Embryonic facial prominence (tissue), 1 donor: ENCODE results near the gene IPPK.

Source experiments
- DNase-seq: peaks from one replicate; pipeline ENCODE4 v3.0.0-alpha.2; 2016; ENCODE audit errors: extremely low spot score

Gene IPPK

DNA sequence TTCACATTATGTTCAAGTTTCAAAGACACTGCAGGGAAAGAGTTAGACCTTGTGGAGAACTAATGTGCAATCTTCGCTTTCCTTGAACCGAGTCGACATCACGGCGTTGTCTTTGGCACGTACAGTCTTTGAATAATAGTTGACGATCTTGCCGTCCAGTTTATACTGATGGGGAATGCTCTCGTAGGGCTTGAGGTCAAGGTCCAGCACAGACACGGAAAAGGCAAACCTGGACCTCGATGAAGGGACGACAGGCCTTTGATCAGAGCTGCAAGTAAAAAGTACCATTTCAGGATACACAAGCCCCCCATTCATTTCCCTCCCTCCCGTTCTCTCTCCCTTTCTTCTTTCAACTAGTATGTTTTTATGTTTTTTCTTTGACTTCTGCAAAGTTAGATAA, 54.1 kb downstream of the IPPK start:
- no peak for DNase-seq

DNA sequence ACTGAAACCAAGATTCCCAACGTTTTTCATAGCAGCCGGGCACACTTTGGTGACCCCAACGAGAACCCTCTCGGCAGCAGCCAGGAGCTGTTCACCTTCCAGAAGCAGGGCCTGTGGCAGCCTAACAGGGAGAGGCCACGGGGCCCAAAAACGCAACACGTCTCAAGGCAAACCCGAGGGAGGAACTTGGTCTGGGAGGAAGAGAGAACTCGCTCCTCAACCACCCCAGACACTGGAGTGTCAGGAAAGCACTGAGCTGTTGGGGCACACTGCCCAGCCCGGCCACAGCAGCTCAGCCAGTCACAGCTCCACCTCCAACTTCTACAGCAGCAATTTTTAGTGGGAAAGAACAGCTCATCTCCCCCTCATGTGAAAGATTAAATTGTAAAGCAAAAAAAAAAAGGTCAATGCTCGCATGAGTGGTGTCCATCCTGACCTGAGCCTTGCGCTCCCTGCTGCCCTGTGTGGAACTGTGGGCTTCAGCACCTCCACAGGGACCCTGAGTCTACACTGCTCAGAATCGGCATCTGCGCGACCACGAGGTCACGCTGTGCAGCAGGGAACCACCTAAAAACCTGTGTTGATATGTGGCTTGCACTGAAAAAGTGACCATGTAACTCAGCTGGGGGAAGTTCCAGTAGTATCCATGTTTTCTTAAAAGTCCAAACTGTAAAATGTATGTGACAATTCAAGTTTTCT, 55.0 kb downstream of the IPPK start:
- DNase-seq = no peak

DNA sequence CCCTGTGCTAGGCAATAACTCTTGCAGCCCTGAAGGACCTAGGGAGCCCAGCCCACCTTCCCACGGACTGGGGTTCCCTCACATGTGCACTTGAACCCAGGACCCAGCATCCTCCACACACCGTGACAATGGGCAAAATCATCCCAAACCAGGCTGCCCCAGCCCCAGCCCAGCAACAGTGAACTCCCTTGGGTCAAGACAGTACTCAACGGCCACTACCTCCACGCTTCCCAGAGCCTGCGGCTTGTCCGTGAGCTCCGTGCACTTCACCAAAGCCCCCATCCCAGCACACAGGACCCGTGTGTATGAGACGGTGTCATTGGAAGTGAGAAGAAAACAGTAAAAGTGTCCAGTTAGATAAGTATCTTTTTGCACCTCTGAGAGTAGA, 55.8 kb downstream of the IPPK start:
- DNase-seq = no peak

DNA sequence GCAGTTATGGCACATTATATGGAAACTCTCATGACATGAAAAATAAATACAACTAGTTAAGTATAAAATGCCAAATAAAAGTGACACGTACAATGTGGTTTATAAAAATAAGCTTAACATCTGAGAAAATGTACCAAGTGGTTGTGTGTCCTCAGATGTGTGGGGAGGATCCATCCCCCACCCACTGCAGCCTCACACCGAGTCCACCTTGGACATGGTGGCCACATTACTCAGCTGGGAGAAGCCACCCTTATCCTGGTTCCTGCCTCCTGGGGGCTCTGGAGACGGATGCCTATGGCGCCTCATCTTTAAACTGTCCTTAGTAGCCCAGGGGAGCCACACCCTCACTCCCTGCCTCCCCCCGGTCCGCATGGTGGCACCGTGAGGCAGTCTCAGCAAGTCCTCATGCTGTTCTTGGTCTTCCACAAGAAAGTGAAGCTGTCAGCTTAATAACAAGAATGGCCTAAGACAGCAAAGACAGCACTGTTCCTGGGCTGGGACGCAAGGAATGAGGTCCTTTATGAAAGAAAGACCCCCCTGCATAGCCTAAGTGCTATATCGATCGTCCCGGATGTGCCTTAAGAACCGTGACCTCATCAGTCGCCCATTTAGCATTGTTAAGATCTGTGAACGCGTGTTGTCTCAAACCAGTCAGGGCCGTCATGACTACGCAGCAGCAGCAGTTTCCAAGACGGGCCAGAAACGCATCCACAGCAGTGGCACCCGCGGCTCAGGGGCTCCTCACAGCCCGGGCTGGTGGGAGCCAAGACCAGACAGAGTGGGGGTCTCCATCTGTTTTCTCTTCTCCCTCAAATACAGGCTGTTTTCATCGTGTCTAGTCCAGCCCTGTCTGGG, 56.4 kb downstream of the IPPK start:
- DNase-seq = no peak

DNA sequence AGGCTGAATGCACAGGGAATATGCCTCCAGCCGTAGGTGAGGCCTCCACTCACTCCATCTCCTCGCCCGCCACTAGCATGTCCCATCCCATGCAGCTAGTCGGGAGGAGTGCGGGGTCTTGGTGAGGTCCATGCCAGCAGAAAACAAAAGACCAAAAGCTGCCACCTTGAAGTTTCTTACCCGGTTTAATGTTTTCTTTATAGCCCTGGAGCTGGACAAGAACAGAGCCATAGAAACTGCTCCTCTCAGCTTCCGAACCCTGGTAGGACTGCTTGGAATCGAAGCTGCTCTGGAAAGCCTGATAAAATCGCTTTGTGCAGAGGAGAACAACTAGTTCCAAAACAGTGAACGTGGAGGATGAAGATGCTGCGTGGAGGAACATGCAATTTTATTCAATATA, 57.1 kb downstream of the IPPK start:
- DNase-seq = no peak

DNA sequence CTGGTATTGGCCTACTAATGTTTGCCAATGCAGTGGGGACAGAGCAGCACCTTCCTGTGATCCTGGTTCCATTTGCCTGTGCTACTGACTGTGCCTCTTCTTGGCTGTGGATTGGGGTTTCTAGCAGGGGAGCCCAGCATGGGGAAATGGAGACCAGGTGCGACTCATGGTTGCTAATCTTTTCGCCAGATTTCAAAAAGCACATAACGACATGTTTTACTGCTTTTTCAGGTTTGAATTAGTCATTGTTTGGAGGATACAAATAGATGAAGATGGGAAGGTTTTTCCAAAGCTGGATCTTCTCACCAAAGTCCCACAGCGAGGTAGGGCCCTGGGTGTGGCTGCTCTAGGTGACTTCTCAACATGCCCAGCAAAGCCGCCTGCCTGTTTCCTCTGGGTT, 57.6 kb downstream of the IPPK start:
- DNase-seq = no peak

DNA sequence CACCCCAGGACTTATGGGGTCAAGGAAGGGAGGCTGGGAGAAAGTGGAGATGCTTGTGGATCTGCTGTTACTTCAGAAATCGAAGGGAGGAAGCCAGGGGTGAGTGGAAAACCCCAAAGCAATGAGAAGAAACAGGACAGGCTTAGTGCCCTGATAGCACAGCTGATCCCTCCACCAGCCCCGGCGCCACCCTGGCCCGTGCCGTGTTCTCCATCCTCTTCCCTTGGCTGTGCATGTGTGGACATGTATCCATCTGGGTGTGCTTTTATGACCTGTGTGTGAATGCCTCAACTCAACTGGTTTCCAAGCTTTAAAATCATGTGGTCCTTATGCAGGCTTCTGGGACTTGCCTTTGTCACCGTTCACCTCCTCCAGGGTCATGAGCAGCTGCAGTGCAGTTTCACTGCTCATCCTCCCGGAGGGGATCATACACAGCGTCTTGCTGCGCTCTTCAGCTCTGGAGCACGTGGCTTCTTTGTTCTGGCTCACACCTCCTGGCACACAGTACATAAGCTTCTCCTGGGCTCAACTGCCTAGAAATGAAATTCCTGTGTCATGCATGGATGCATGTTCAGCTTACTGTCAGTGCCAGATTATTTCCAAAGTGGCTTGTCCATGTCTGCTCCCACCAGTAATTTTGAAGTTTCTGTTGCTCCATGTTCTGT, 58.2 kb downstream of the IPPK start:
- no peak for DNase-seq

DNA sequence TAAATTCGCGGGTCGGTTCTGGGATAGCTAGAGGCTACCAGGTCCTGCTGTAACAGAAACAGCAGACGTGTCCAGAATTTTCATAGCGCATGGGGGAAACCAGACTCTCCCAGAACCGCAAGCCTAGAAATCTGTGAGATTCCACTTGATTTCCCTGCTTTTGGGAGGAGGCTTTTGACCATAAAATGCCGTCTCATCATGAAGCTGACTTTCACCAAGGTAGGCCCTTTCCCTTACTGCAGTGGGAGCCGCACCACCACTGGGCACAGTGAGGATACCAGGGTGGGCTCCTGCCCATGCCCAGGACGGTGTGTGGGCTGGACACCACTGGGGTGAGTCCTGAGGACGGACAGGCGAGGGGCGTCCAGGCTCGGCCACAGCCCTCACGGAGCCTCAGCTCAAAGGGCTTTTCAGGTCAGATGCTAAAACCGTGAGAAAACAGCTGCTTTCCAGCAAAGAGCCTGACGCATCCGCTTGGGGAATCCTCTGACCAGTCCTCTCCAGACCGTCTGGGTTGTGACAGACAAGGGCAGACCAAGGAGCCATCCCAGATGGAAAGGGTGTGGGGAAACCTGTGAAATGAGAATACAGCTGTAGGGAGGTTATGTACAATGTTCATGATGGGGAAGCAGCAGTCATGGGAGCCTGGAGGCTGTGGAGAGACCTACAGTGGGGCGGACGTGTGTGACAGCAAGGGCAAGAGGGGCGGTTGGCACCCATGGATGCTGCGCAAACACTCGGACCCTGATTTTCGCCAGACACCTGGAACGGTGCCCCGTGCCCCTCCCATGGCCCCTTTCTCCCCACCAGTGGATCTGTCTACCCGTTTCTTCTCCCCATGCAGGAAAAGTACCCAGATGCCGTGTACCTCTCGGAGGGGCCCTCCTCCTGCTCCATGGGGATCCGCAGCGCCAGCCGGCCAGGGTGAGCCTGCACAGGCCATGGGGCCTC, 59.2 kb downstream of the IPPK start:
- no peak for DNase-seq

DNA sequence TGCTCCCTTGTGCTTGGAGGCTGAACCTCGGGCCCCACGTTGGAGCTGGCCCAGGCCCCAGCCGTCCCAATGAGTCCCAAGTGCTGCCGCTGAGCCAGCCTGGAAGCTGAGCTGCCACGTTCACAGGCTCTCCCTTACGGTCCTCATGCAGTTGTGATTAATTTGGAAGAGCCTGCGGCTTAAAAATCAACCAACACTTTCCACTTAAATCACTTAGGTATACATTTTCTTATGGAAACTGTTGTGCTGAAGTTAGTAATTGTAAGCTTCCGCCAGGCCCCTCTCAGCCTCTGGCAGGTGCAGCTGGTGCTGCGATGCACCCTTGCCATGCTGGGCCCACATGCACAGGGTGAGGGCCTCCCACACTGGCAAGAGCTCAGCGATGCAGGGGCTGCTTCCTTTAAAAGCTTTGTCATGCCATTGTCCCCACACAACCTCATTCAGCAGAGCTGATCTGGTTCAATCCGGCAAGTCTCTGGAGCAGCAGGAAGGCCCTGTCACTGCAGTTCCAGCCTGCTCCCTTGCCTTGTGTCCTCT, 61.0 kb downstream of the IPPK start:
- DNase-seq = no peak

DNA sequence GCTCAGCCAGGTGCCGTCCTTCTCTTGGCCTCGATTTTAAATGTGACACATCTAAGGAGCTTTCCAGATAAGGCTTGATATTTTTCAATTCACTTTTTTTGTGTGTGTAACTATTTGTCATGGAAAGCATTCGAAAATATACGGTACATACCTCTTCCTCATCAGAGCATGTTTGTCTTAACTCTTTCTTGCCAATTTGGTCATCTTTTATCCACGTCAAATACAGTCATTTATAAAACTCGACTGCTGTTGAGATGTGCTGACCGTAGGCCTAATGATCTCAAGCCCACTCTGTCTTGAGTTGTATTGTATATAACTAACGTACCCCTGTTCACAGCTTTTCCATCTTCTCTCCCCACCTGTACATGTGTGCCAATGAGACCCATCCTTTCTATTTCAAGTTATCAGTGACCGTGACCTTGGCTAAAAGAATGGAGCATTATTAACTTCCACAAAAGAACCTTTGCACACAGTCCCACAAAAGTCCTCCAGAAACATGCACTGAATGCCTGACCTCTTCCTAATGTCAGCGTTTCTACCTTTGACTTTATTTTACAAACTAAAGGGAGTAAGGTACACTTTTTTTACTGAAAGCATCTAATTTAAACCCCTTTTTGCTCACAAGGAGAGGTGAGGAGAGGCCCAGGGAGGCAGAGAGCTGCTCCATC, 61.6 kb downstream of the IPPK start:
- DNase-seq = no peak

DNA sequence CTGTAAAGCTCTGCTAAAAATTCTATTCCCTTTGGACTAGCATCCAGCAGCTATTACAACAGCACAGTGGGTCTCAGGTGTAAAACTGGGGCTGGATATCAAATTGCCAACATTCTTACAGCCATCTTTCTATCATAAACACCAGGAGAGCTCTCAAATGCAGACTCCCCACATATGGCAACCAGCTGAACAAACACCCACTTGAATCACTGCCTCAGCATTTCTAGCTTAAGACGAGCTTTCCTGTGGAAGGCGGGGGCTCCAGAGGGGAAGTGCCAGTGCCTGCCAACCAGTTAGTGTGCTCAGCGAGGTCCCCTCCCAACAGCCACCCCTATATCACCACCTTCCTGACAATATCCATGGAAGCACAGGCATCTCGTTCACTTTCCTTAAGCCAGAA, 62.2 kb downstream of the IPPK start:
- DNase-seq = peak; percentile 79

DNA sequence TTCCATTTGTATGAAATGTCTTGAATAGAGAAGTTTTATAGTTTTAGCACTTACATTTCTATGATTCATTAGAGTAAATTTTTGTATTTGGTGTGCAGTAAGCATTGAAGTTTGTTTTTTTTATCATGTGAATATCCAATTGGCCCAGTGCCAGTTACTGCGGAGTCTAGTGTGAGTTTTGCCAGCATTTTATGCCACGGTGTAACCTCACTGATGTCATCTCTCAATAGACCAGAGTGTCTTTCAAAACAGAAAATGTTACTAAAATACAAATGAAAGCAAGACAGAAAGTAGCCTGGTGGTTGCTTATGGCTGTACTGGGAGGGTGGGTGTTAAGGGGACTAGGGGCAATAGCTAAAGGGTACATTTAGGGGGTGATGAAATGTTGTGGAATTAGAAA, 62.8 kb downstream of the IPPK start:
- no peak for DNase-seq

DNA sequence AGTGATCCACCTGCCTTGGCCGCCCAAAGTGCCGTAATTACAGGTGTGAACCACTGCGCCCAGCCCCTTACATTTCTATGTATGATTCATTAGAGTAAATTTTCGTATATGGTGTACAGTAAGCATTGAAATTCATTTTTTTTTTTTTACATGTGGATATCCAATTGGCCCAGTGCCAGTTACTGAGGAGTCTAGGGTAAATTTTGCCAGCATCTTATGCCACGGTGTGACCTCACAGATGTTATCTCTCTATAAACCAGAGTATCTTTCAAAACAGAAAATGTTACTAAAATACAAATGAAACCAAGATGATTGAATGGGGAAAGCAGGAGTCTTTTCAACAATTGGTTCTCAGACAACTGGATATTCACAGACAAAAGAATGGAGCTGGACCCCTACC, 64.7 kb downstream of the IPPK start:
- no peak for DNase-seq

DNA sequence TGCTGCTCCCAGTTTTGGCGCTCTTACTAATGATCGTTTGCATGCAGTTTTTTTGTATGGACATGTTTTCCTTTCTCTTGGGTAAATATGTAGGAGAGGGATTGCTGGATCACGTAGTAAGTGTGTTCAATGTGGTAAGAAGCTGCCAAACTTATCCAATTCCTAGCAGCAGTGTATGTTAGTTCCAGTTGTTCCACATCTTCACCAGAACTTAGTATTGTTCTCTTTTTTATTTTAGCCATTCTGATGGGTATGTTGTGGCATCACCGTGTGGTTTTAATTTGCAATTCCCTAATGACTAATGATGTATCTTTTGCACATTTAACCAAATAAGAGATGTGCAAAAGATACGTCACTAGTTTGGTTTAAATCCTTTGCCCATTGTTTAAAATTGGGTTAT, 65.9 kb downstream of the IPPK start:
- no peak for DNase-seq

DNA sequence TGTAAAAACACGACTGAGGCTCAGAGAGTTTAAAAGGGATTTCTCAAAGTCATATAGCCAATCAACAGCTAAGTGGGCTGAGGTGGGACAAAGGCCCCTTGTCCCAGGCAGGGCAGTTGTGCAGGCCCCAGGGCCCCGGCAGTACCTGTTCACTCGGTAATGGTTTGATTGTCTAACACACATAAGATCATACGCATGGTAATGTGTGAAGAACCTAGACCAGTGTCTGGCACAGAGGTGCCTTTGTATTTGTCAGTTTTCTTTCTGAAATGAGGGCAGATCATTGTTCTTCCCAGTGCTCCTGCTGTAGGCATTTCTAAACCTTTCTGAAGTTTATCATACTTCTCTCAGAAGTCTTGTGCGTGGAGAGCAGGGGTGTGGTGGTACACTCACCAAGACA, 66.8 kb downstream of the IPPK start:
- no peak for DNase-seq

DNA sequence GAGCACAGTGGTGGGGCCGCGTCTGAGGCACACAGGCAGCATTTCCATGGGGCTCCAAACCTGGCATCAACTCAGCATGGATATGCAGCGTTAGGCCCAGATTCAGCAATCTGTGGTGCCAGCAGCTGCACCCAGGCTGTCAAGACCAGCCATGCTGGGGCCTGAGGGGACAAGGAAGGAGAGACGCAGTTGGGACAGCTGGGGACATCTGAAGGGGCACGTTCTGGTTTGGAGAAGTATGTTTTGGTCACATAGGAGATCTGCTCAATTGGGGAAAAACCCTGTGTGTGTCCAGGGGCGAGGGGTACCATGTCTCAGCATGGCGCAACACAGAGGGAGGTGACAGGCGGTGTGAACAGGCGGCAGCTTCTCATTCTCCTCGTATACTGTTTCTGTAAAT, 67.5 kb downstream of the IPPK start:
- no peak for DNase-seq

DNA sequence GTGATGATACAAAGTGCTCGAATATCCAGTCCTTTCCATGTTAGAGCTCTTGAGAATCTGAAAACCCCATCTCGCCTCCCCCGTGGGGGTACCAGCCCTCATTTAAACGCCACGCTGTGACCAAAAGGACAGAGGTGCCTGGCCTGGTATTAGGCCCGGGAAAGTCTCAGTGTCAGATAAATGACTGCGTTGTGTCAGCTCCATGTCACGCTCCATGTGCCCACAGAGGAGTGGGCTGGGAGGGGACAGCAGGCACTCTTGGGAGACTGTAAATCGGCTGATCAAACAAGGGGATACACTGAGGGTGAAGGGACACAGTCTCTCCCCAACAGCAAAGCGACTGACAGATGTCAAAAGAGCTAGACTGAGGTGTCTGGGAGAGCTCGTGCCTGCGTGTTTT, 68.5 kb downstream of the IPPK start:
- DNase-seq = no peak

DNA sequence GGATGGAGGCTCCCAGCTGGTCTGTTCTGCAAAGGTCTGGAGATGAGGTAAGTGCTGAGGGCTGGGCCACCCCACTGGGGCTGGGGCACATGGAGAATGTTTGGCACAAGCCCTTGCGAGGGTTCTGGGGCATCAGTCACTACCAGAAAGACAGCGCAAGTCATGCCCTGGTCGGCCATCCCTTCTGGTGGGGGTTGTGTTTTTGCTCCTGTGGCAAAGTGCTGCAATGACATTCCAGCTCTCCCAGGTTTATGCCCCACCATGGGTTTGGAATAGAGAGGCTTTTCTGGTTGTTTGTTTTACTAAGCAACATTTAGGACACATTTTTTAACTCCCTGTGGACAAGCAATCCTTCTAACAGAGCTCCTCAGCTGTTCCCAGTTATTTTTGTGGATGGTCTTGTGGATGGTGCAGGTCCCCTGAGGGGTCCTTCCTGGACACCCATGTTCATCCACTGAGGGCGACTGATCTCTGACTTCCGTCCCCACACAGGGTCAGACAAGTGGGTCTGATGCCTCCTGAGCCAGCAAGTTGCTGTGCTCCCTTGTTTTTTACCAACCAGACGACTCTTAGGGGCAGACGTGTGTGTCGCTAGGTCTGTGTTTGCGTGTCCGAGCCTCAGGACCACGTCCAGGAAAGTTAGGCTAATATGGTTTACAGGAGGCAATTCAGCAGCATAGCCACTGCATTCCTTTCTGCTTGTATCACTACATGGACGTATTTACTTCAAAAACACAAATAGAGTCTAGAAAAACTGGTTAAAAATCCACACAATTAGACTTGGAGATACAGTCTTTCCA, 69.3 kb downstream of the IPPK start:
- no peak for DNase-seq

DNA sequence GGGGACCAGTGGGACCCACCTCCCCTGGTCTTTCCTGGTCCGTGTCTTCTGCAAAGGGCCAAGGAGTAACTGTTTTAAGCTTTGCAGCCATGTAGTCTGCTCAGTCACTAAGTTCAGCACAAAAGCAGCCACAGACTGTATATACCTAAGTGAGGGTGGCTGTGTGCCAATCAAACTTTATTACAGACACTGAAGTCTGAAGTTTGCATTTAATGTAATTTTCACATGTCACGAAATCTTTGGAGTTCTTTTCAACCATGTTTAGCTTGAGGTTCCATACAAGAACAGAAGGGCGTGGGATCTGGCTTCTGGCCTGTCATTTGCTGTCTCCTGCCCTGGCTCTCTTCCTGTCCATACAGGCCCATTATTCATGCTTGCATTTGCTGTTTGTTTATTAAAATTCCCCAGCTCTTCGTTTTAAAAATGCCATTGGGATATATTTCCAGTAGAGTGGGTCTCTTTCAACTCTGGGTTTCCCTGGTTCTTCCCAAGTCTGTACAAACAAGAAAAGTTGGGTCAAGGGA, 69.9 kb downstream of the IPPK start:
- DNase-seq = no peak

DNA sequence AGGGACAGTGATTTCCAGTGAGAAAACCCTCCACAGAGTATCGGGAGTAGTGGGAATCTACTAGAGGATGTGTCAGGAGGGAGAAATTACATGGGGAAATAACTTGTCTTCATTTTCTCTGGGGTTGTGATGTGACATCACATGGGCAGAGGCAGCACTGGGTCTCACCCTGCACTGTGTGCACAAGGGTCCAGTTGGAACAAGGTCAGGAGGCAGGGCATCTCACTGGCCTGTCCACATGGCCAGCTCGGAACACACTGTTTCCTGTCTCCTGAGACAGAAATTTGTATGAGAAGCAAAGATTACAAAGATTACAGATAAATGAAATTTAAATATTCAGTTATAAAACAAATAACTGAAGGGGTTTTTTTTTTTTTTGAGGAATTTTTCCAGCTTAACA, 71.5 kb downstream of the IPPK start:
- DNase-seq = no peak
